ENCODE results near the gene AR. TPM values are rescaled to one million over a fixed set of nuclear protein-coding genes. Genes with fewer than 3 reads are reported as not detected.

The AR gene
- total and polyA plus RNA-seq, 2 of the 4 experiments (the other 2 are of a cell fraction): 1.5 to 4.7 TPM

- no peak overlapping the region for H3K4me3 ChIP-seq (ENCODE audit: insufficient read depth, low read depth, low read length)
- H2BK120ac ChIP-seq (ENCODE audit: low read depth, low read length): no peak overlapping the region
- H3K18ac ChIP-seq (ENCODE audit: low read depth, low read length): no peak overlapping the region
- H3K14ac ChIP-seq (replicated peaks; ENCODE audit: low read depth, low read length): no peak overlapping the region
- H3K9ac ChIP-seq (ENCODE audit: low read depth, low read length): no peak overlapping the region
- H3K79me1 ChIP-seq (ENCODE audit: low read depth in 1 of 2, low read length in 2 of 2): no peaks in the 10 kb centered on the region
- dilution Hi-C loops (cut with HindIII; ENCODE audit: low sequenced_read_pairs, unreplicated experiment): no loop called here
- no peak overlapping the region for H4K5ac ChIP-seq (ENCODE audit: low read depth, low read length)
- H3K23ac ChIP-seq (ENCODE audit: low read depth, low read length): no peak overlapping the region
- no peak overlapping the region for H4K8ac ChIP-seq (ENCODE audit: low read depth in 2 of 2, low read length in 2 of 2)
- no peak overlapping the region for H2AK9ac ChIP-seq (replicated peaks; ENCODE audit: low read depth, low read length, poor library complexity)
- no peak overlapping the region for H2AK5ac ChIP-seq (ENCODE audit: low read depth, low read length)
- H3K9me3 ChIP-seq (ENCODE audit: control insufficient read depth, insufficient read depth, low read length): no peaks in the 10 kb centered on the region
- no peaks in the 10 kb centered on the region for H3K4me1 ChIP-seq (ENCODE audit: control insufficient read depth, insufficient read depth, low read length)
- H2BK20ac ChIP-seq (ENCODE audit: low read depth, low read length): no peak overlapping the region
- H2AFZ ChIP-seq (replicated peaks; ENCODE audit: low read length, poor library complexity): no peak overlapping the region
- no peak overlapping the region for H3K27ac ChIP-seq (ENCODE audit: insufficient read depth, low read length)
- ChIA-PET CTCF (no interaction called here), POLR2A (ENCODE audit: unreplicated experiment) (no interaction called here)
- BruUV-seq (replicated peaks): no TSS peak
- DNase-seq (no peak), ATAC-seq (ENCODE audit: low read depth) (no peak)
- no peak overlapping the region for H3K4ac ChIP-seq (ENCODE audit: low read depth, low read length)
- H3K36me3 ChIP-seq (ENCODE audit: control insufficient read depth, insufficient read depth, low read length): no peaks in the 10 kb centered on the region
- no peak overlapping the region for H3K4me2 ChIP-seq (ENCODE audit: low read depth, low read length)
- H2BK15ac ChIP-seq (ENCODE audit: low read depth, low read length): no peak overlapping the region
- H3K56ac ChIP-seq (ENCODE audit: extremely low read depth, insufficient read depth, low read length): no peak overlapping the region
- in situ Hi-C loops (cut with MboI; ENCODE audit: low sequenced_read_pairs): no loop called here
- TF ChIP-seq USF2 (IDR thresholded peaks at IDR 0.05; ENCODE audit: low read depth, low read length): no peak
- no peak for TF ChIP-seq MXI1 (IDR thresholded peaks at IDR 0.05; ENCODE audit: borderline replicate concordance, low read depth, low read length)
- no peak for TF ChIP-seq RCOR1 (IDR thresholded peaks at IDR 0.05; ENCODE audit: insufficient replicate concordance, low read length)
- no peak for TF ChIP-seq CTCF (conservative IDR thresholded peaks at IDR 0.05; ENCODE audit: low read depth, low read length)
- no peak for TF ChIP-seq BHLHE40 (IDR thresholded peaks at IDR 0.05; ENCODE audit: low read depth, low read length)
- H3K27me3 ChIP-seq (ENCODE audit: control insufficient read depth, insufficient read depth, low read length): no peaks in the 10 kb centered on the region
- no peaks in the 10 kb centered on the region for H3K9me1 ChIP-seq (ENCODE audit: insufficient read depth, low read length)
- intact Hi-C loops (cut with micrococcal nuclease): no loop called here
- no peak overlapping the region for H4K91ac ChIP-seq (ENCODE audit: insufficient read depth, low read depth, low read length)
- no peak overlapping the region for H2BK5ac ChIP-seq (ENCODE audit: low read depth, low read length, poor library complexity, severe bottlenecking)
- WGBS, 2 experiments (ENCODE audit: extremely low coverage in 2 of 2, insufficient read length in 1 of 2): no CpG with 5 or more reads among the region's 1 CpG
- no peaks in the 10 kb centered on the region for H4K20me1 ChIP-seq (ENCODE audit: insufficient read depth, low read length)
These were observed 14.4 kb downstream of the AR start for GRCh38 chrX:67558267-67558666.

Measured in IMR-90 (cell line).